ENCODE data around the gene GNG10. TPM values are rescaled to one million over a fixed set of nuclear protein-coding genes. Genes with fewer than 3 reads are reported as not detected.

The GNG10 gene
- total and polyA plus RNA-seq, 9 of the 15 experiments (the other 6 are each of a cell fraction or from before 2014, with no cell fraction given), result 13.1 to 37.8 (median 28.4) TPM

- Histone ChIP-seq H3K9ac (ENCODE audit: insufficient read depth in 1 of 2, low read depth in 2 of 2, low read length in 2 of 2) (no peak overlapping the region), H3K4me3 (no peak overlapping the region), H3K27me3 (ENCODE audit: control insufficient read depth in 2 of 2, insufficient read depth in 2 of 2, low read length in 2 of 2) (peaks cover 29% of the 10 kb centered on the region in 2 experiments), H3K4me2 (ENCODE audit: insufficient read depth, low read length) (no peak overlapping the region), H3K4me1 (replicated peaks in 1 of 2; ENCODE audit: control insufficient read depth in 2 of 2, insufficient read depth in 2 of 2, low read length in 2 of 2) (no peaks in the 10 kb centered on the region), H3K9me3 (replicated peaks; ENCODE audit: control insufficient read depth, insufficient read depth, low read depth, low read length) (no peaks in the 10 kb centered on the region), H3K79me2 (ENCODE audit: control insufficient read depth, insufficient read depth, low read length) (no peaks in the 10 kb centered on the region), H3K9me1 (ENCODE audit: control insufficient read depth, insufficient read depth, low read length) (no peaks in the 10 kb centered on the region), H3K36me3 (ENCODE audit: control insufficient read depth, insufficient read depth, low read length) (no peaks in the 10 kb centered on the region), H3K27ac (ENCODE audit: extremely low read depth, low read depth, low read length) (no peak overlapping the region), H4K20me1 (replicated peaks; ENCODE audit: control insufficient read depth, insufficient read depth, low read length) (no peaks in the 10 kb centered on the region), H2AFZ (ENCODE audit: low read depth, low read length) (no peak overlapping the region)
- no TSS peak for BruUV-seq (replicated peaks)
- in situ Hi-C loops (cut with MboI), result no loop called here
- FAIRE-seq (no peak), DNase-seq (ENCODE audit: extremely low read depth in 1 of 4, low spot score in 3 of 4) (no peak), ATAC-seq (no peak)
- WGBS (ENCODE audit: insufficient coverage, low coverage, missing lambda C conversion rate), result 11% methylated on average over 3 of the region's 3 CpGs
- CTCF ChIA-PET (ENCODE audit: low intra/inter-chr PET ratio), result no interaction called here
- TF ChIP-seq MBD1 (CRISPR knock-in tag; IDR thresholded peaks at IDR 0.05) (no peak), GABPB1 (CRISPR knock-in tag; IDR thresholded peaks at IDR 0.05) (no peak), CBX3 (IDR thresholded peaks at IDR 0.05; ENCODE audit: borderline replicate concordance in 1 of 2, low read length in 2 of 2) (no peak), MCM5 (IDR thresholded peaks at IDR 0.05; ENCODE audit: low read depth) (no peak), SIRT6 (IDR thresholded peaks at IDR 0.05; ENCODE audit: low read depth, low read length) (no peak), ZNF253 (CRISPR knock-in tag; conservative IDR thresholded peaks at IDR 0.05) (no peak), ZNF354B (CRISPR knock-in tag; IDR thresholded peaks at IDR 0.05) (no peak), ZNF551 (CRISPR knock-in tag; IDR thresholded peaks at IDR 0.05) (no peak), MAZ (CRISPR knock-in tag; conservative IDR thresholded peaks at IDR 0.05 in 1 of 2, IDR thresholded peaks at IDR 0.05 in 1 of 2) (no peak), NFYB (IDR thresholded peaks at IDR 0.05; ENCODE audit: extremely low read depth, insufficient read length) (no peak), SLC30A9 (CRISPR knock-in tag; IDR thresholded peaks at IDR 0.05) (no peak), EGR1 (conservative IDR thresholded peaks at IDR 0.05) (no peak), ZKSCAN1 (IDR thresholded peaks at IDR 0.05; ENCODE audit: low read depth, low read length) (no peak), BRF2 (IDR thresholded peaks at IDR 0.05; ENCODE audit: borderline replicate concordance, insufficient read depth, insufficient read length) (no peak), ZNF592 (IDR thresholded peaks at IDR 0.05) (no peak), PHF8 (IDR thresholded peaks at IDR 0.05; ENCODE audit: borderline replicate concordance, low read length) (no peak)
- intact Hi-C loops (cut with micrococcal nuclease), result no loop called here
- POLR2A ChIA-PET, result no interaction called here
These were observed 45.5 kb upstream of the GNG10 start for GRCh38 chr9:111615928-111616327.

Measured in K562 (cell line).